Measurements from ENCODE around the gene C1orf94. TPM values are rescaled to one million over a fixed set of nuclear protein-coding genes. Genes with fewer than 3 reads are reported as not detected.

Gene C1orf94
- total and polyA plus RNA-seq, 2 experiments from 2014 or later, result not detected

DNA sequence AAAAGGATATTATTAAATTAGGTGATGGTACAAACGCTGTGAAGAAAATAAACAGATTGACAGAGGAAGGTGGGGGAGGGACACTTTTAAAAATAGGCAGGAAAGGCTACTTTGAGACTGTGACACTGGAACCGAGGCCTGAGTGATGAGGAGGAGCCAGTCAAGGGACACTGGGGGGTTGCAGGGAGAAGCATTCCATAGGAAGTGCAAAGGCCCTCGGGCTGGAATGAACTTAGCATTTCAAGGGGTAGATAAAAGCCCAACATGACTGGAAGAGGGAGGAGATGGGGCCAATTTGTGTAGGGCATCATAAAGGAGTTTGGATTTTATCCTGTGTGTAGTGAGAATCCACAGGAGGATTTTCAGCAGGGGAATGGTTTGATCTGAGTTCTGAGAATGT is 15.9 kb downstream of the C1orf94 start:
- H3K36me3 ChIP-seq (ENCODE audit: low read depth), result no peaks in the 10 kb centered on the region
- H3F3A ChIP-seq (ENCODE audit: insufficient read depth), result no peaks in the 10 kb centered on the region
- no peak overlapping the region for H3K9ac ChIP-seq
- DNase-seq, result no peak
- no peak overlapping the region for H3K4me2 ChIP-seq (ENCODE audit: unreplicated experiment)
- no peak overlapping the region for H3K27ac ChIP-seq
- H3K27me3 ChIP-seq (replicated peaks; ENCODE audit: insufficient read depth), result peaks cover 14% of the 10 kb centered on the region
- H3K79me2 ChIP-seq (ENCODE audit: insufficient read depth), result no peaks in the 10 kb centered on the region
- H3K4me1 ChIP-seq (ENCODE audit: insufficient read depth), result no peaks in the 10 kb centered on the region
- H4K20me1 ChIP-seq (ENCODE audit: insufficient read depth), result no peaks in the 10 kb centered on the region
- no peaks in the 10 kb centered on the region for H3K9me3 ChIP-seq (ENCODE audit: low read depth)
- no peak overlapping the region for H3K4me3 ChIP-seq
- no peak overlapping the region for H2AFZ ChIP-seq
- in situ Hi-C loops (cut with MboI), result no loop called here
- TF ChIP-seq EZH2 (IDR thresholded peaks at IDR 0.05; ENCODE audit: insufficient read depth, poor library complexity, severe bottlenecking) (no peak), EZH2phosphoT487 (IDR thresholded peaks at IDR 0.05; ENCODE audit: insufficient read depth, low read depth) (no peak)
- WGBS, 2 experiments (ENCODE audit: low coverage in 1 of 2, low lambda C conversion rate in 2 of 2, missing lambda C conversion rate in 2 of 2), result 61 to 65% methylated on average over 3 of the region's 3 CpGs
- H3K9me2 ChIP-seq (ENCODE audit: insufficient read depth), result no peaks in the 10 kb centered on the region

DNA sequence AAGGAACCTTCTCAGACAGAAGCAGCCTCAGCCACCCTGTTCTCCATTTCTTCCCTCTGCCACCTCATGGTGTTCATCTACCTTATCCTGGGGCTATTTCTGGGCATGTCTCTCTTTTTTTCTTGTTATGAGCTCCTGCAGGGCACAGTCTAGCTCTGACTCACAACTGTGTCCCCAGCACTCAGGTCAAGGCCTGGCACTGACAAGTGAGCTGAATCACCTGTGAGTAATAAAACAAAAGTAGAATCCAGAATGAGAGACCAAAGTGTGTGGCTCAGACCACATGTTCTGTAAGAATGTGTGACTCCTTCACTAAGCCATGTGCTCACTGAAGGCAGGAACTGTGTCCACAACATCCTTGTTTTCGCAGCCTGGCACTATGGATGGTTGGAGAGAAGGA is 23.2 kb downstream of the C1orf94 start:
- Histone ChIP-seq H3K27me3 (replicated peaks; ENCODE audit: insufficient read depth) (peaks cover 10% of the 10 kb centered on the region), H3K36me3 (ENCODE audit: low read depth) (no peaks in the 10 kb centered on the region), H3K79me2 (ENCODE audit: insufficient read depth) (no peaks in the 10 kb centered on the region), H2AFZ (no peak overlapping the region), H3K4me3 (no peak overlapping the region), H3K4me1 (ENCODE audit: insufficient read depth) (peaks cover 14% of the 10 kb centered on the region), H3K9ac (no peak overlapping the region), H3K9me3 (ENCODE audit: low read depth) (no peaks in the 10 kb centered on the region), H3K4me2 (ENCODE audit: unreplicated experiment) (no peak overlapping the region), H4K20me1 (ENCODE audit: insufficient read depth) (no peaks in the 10 kb centered on the region), H3K27ac (no peak overlapping the region), H3F3A (ENCODE audit: insufficient read depth) (peaks cover 20% of the 10 kb centered on the region), H3K9me2 (ENCODE audit: insufficient read depth) (no peaks in the 10 kb centered on the region)
- in situ Hi-C loops (cut with MboI), result no loop called here
- TF ChIP-seq EZH2 (IDR thresholded peaks at IDR 0.05; ENCODE audit: insufficient read depth, poor library complexity, severe bottlenecking) (no peak), EZH2phosphoT487 (IDR thresholded peaks at IDR 0.05; ENCODE audit: insufficient read depth, low read depth) (no peak)
- DNase-seq, result peak; percentile 91
- 42 to 61% methylated on average over 1 of the region's 1 CpG for WGBS, 2 experiments (ENCODE audit: low coverage in 1 of 2, low lambda C conversion rate in 2 of 2, missing lambda C conversion rate in 2 of 2)

DNA sequence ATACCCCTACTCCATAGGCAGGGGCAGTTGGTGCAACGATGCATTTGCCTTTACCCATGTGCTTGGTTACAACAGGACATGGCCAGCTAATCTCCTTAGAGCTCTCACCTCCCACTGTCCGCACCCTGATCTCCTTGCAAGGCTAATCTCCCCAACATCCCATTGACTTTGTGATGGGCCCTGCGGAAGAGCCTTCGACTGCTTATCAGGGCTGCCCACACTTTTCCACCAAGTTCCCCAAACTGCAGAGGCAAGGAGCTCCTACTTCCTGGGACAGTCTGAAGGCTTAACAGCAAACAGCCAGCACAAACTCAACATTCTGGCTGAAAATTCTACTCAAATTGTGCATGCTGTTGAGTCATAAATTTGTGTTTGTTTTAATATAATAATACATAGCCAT is 36.0 kb downstream of the C1orf94 start:
- 67 to 70% methylated on average over 4 of the region's 4 CpGs for WGBS, 2 experiments (ENCODE audit: low coverage in 1 of 2, low lambda C conversion rate in 2 of 2, missing lambda C conversion rate in 2 of 2)
- in situ Hi-C loops (cut with MboI), result no loop called here
- Histone ChIP-seq H4K20me1 (ENCODE audit: insufficient read depth) (no peaks in the 10 kb centered on the region), H3F3A (ENCODE audit: insufficient read depth) (no peaks in the 10 kb centered on the region), H2AFZ (no peak overlapping the region), H3K79me2 (ENCODE audit: insufficient read depth) (no peaks in the 10 kb centered on the region), H3K4me3 (no peak overlapping the region), H3K9me2 (ENCODE audit: insufficient read depth) (no peaks in the 10 kb centered on the region), H3K9ac (no peak overlapping the region), H3K9me3 (ENCODE audit: low read depth) (no peaks in the 10 kb centered on the region), H3K27ac (no peak overlapping the region), H3K36me3 (ENCODE audit: low read depth) (no peaks in the 10 kb centered on the region), H3K27me3 (replicated peaks; ENCODE audit: insufficient read depth) (peaks cover 40% of the 10 kb centered on the region), H3K4me1 (ENCODE audit: insufficient read depth) (no peaks in the 10 kb centered on the region), H3K4me2 (ENCODE audit: unreplicated experiment) (no peak overlapping the region)
- DNase-seq, result no peak
- TF ChIP-seq EZH2 (IDR thresholded peaks at IDR 0.05; ENCODE audit: insufficient read depth, poor library complexity, severe bottlenecking) (no peak), EZH2phosphoT487 (IDR thresholded peaks at IDR 0.05; ENCODE audit: insufficient read depth, low read depth) (no peak)

DNA sequence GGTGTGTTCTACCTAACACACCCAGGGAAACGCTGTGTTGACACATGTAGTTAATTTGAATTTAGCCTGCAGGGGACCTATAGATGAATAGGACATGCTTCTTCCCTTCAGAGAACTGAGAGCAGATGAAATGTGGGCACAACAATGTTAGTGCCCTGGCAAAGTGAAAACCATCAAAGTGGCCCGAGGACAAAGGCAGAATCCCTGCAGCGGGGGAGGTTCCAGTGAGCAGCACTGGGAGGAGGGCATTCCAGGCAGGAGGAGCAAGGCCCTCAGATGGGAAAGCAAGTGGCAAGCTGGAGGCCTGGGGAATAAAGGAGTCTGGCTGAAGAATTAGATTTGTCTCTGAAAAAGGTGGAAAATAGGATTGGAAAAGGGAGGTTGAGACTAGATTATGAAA is 37.2 kb downstream of the C1orf94 start:
- Histone ChIP-seq H3K9ac (no peak overlapping the region), H2AFZ (no peak overlapping the region), H3K4me2 (ENCODE audit: unreplicated experiment) (no peak overlapping the region), H3F3A (ENCODE audit: insufficient read depth) (no peaks in the 10 kb centered on the region), H4K20me1 (ENCODE audit: insufficient read depth) (no peaks in the 10 kb centered on the region), H3K4me1 (ENCODE audit: insufficient read depth) (no peaks in the 10 kb centered on the region), H3K79me2 (ENCODE audit: insufficient read depth) (no peaks in the 10 kb centered on the region), H3K9me3 (ENCODE audit: low read depth) (no peaks in the 10 kb centered on the region), H3K4me3 (no peak overlapping the region), H3K27me3 (replicated peaks; ENCODE audit: insufficient read depth) (peaks cover 43% of the 10 kb centered on the region), H3K27ac (no peak overlapping the region), H3K9me2 (ENCODE audit: insufficient read depth) (no peaks in the 10 kb centered on the region), H3K36me3 (ENCODE audit: low read depth) (no peaks in the 10 kb centered on the region)
- TF ChIP-seq EZH2 (IDR thresholded peaks at IDR 0.05; ENCODE audit: insufficient read depth, poor library complexity, severe bottlenecking) (no peak), EZH2phosphoT487 (IDR thresholded peaks at IDR 0.05; ENCODE audit: insufficient read depth, low read depth) (no peak)
- 3 to 11% methylated on average over 3 of the region's 3 CpGs for WGBS, 2 experiments (ENCODE audit: low coverage in 1 of 2, low lambda C conversion rate in 2 of 2, missing lambda C conversion rate in 2 of 2)
- in situ Hi-C loops (cut with MboI), result no loop called here
- DNase-seq, result no peak

DNA sequence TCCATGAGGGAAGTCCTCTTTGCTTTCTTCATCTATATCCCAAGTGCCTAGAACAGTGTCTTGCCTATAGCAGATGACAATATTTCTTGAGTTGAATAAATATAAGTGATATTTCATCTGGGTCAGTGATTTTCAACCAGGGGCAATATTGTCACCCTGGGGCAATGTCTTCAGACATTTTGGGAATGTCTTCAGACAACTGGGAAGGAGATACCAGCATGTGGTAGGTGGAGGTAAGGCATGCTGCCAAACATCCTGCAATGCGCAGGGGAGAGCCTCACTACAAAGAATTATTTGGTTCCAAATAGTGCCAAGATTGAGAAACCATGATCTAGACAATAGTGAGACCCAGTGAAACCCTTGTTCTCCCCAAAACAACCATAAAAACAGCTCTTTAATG is 54.7 kb downstream of the C1orf94 start:
- 31 to 40% methylated on average over 1 of the region's 1 CpG for WGBS, 2 experiments (ENCODE audit: low coverage in 1 of 2, low lambda C conversion rate in 2 of 2, missing lambda C conversion rate in 2 of 2)
- Histone ChIP-seq H2AFZ (no peak overlapping the region), H3K4me3 (no peak overlapping the region), H3K4me2 (ENCODE audit: unreplicated experiment) (no peak overlapping the region), H4K20me1 (ENCODE audit: insufficient read depth) (no peaks in the 10 kb centered on the region), H3K27ac (no peak overlapping the region), H3K79me2 (ENCODE audit: insufficient read depth) (no peaks in the 10 kb centered on the region), H3K9me3 (ENCODE audit: low read depth) (no peaks in the 10 kb centered on the region), H3F3A (ENCODE audit: insufficient read depth) (no peaks in the 10 kb centered on the region), H3K9ac (no peak overlapping the region), H3K36me3 (ENCODE audit: low read depth) (no peaks in the 10 kb centered on the region), H3K9me2 (ENCODE audit: insufficient read depth) (no peaks in the 10 kb centered on the region), H3K27me3 (replicated peaks; ENCODE audit: insufficient read depth) (peaks cover 68% of the 10 kb centered on the region), H3K4me1 (ENCODE audit: insufficient read depth) (no peaks in the 10 kb centered on the region)
- in situ Hi-C loops (cut with MboI), result no loop called here
- TF ChIP-seq EZH2 (IDR thresholded peaks at IDR 0.05; ENCODE audit: insufficient read depth, poor library complexity, severe bottlenecking) (no peak), EZH2phosphoT487 (IDR thresholded peaks at IDR 0.05; ENCODE audit: insufficient read depth, low read depth) (no peak)
- DNase-seq, result no peak

Measured in GM23248 (cell line).